Ovary (tissue), 9 donors: ENCODE measurements around the gene ETV3L. TPM values are rescaled to one million over a fixed set of nuclear protein-coding genes. Genes with fewer than 3 reads are reported as not detected.

Experiments
- DNase-seq, 5 donors: peaks; one replicate each; pipeline ENCODE4 v3.0.0-alpha.2; 2019 to 2020
- H3K27ac ChIP-seq, 2 donors: fragments of 200-600 bp; one replicate each; pipeline versions ENCODE4 v1.5.1 to v1.8.0; 2019 to 2022
- H3K27me3 ChIP-seq: fragments of 200-600 bp; one replicate; pipeline ENCODE4 v1.8.0; 2022
- H3K36me3 ChIP-seq: fragments of 200-600 bp; sonication (generic); one replicate; pipeline ENCODE4 v1.5.1; 2019
- H3K4me1 ChIP-seq: one replicate; pipeline ENCODE4 v1.8.1; 2013; ENCODE audit warnings: mild to moderate bottlenecking, moderate library complexity; ENCODE audit not compliant: insufficient read depth
- H3K4me3 ChIP-seq: fragments of 200-600 bp; sonication (generic); one replicate; pipeline ENCODE4 v1.5.1; 2017
- H3K9me3 ChIP-seq, 2 donors: fragments of 200-600 bp in 1 of 2; sonication (generic) in 1 of 2; one replicate each; pipeline versions ENCODE4 v1.5.1 to v1.8.1; 2013 to 2019; ENCODE audit warnings: mild to moderate bottlenecking in 1 of 2, moderate library complexity in 1 of 2
- EP300 ChIP-seq: sonication (generic); formaldehyde crosslinking; IDR thresholded peaks from one replicate; pipeline ENCODE4 v1.6.1; 2017; ENCODE audit warnings: antibody characterized with exemption
- POLR2A ChIP-seq: fragments of 450-650 bp; IDR thresholded peaks from one replicate; pipeline ENCODE4 v1.6.1; 2017; ENCODE audit warnings: antibody characterized with exemption, mild to moderate bottlenecking, moderate library complexity
- WGBS, 3 donors: extraction: QIAGEN DNeasy Blood & Tissue Kit in 1 of 3; methylation state at CpG; one replicate each; pipeline versions ENCODE4 v1.1.5 to v1.1.7; 2013 to 2017; 5-methylcytosine and 5-hydroxymethylcytosine counted together
- intact Hi-C, 4 donors: fragments of 100-400 bp; cut with DNase I; formaldehyde crosslinking; loops; one replicate each; pipeline versions ENCODE4 v1.11.0 to v1.15.1; 2022 to 2023
- polyA plus RNA-seq, 2 donors: library from polyadenylated mRNA; stranded (reverse); fragments of 200-250 nt in 1 of 2; fragments of 350-450 nt in 1 of 2; fragmentation: Illumina TruSeq in 1 of 2; extraction: RNeasy Lipid Tissue Mini Kit (QIAGEN cat#74804) in 1 of 2; gene quantifications; one replicate each; pipeline ENCODE4 v1.2.3, GENCODE V29; 2013 to 2014
- total RNA-seq, 7 donors: library from RNA; depleted of rRNA in 2 of 7; stranded (reverse); fragments of >200 nt in 2 of 7; fragmentation: NEBNext Ultra II Directional in 3 of 7; extraction: Animal tissue kit (Norgen Biotek cat#: 25700) in 3 of 7; gene quantifications; one replicate each; pipeline versions ENCODE4 v1.1.0 to v1.2.4, GENCODE V29; 2016 to 2023
- TF ChIP-seq, protein P1 (sequence below), 3 donors: fragments of 450-650 bp in 2 of 3; fragments of 200-600 bp in 1 of 3; IDR thresholded peaks; one replicate each; pipeline versions ENCODE4 v1.5.1 to v1.8.0; 2016 to 2022; ENCODE audit warnings: antibody characterized with exemption in 3 of 3, mild to moderate bottlenecking in 1 of 3
- donor health status: DM: no; HTN: no; CAD: no; lungs with moderate emphysema.
- donor health status: DM: no; HTN: no; CAD: no.
- donor health status: Bipolar disorder and iron deficiency.
- donor health status: DM: yes; HTN: yes; CAD: no.
- donor health status: DM: no; HTN: no; CAD: no.
- donor health status: DM: yes; HTN: yes; CAD: no.

ETV3L gene
- total and polyA plus RNA-seq, 9 donors = not detected

DNA sequence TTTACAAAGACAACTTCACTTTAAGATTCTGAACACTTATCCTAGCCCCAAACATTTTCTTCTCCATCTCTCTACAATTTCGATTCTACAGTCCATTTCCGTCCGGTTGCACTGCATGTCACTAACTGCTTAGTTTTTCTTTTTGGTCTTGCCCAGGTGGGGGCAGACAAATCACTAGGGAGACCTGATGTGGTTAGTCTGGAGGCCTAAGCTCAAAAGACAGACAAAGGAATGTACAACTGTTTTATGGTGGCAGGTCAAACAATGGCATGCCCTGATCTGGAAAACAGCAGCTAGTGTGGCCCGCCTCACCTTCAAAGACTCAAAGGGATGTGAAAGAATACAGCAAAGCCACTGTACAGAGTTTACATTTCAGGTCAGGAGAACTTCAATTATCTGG, 34.8 kb upstream of the ETV3L start:
- no peaks in the 10 kb centered on the region for H3K36me3 ChIP-seq
- no peaks in the 10 kb centered on the region for H3K27me3 ChIP-seq
- WGBS, 3 donors = 90 to 93% (median 93%) methylated on average over 4 of the region's 4 CpGs
- no peaks in the 10 kb centered on the region for H3K9me3 ChIP-seq
- no peak overlapping the region for H3K4me3 ChIP-seq
- intact Hi-C loops = no loop called here
- no peak for DNase-seq
- no peak for TF ChIP-seq EP300
- TF ChIP-seq POLR2A = no peak
- TF ChIP-seq, protein P1, sequence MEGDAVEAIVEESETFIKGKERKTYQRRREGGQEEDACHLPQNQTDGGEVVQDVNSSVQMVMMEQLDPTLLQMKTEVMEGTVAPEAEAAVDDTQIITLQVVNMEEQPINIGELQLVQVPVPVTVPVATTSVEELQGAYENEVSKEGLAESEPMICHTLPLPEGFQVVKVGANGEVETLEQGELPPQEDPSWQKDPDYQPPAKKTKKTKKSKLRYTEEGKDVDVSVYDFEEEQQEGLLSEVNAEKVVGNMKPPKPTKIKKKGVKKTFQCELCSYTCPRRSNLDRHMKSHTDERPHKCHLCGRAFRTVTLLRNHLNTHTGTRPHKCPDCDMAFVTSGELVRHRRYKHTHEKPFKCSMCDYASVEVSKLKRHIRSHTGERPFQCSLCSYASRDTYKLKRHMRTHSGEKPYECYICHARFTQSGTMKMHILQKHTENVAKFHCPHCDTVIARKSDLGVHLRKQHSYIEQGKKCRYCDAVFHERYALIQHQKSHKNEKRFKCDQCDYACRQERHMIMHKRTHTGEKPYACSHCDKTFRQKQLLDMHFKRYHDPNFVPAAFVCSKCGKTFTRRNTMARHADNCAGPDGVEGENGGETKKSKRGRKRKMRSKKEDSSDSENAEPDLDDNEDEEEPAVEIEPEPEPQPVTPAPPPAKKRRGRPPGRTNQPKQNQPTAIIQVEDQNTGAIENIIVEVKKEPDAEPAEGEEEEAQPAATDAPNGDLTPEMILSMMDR (IDR thresholded peaks at IDR 0.05) = no peak
- H3K27ac ChIP-seq = no peak overlapping the region
- H3K4me1 ChIP-seq = peaks cover 4% of the 10 kb centered on the region

GRCh38 chr1:157133426-157133825, 33.8 kb upstream of the ETV3L start:
- Histone ChIP-seq H3K27me3 (no peaks in the 10 kb centered on the region), H3K36me3 (no peaks in the 10 kb centered on the region), H3K4me3 (no peak overlapping the region), H3K27ac (no peak overlapping the region), H3K9me3 (no peaks in the 10 kb centered on the region), H3K4me1 (peaks cover 4% of the 10 kb centered on the region)
- no peak for DNase-seq
- WGBS, 3 donors = 56 to 68% (median 65%) methylated on average over 2 of the region's 2 CpGs
- TF ChIP-seq EP300 (no peak), POLR2A (no peak)
- TF ChIP-seq, protein P1 (IDR thresholded peaks at IDR 0.05) = no peak
- intact Hi-C loops = no loop called here

- 65 to 89% (median 72%) methylated on average over 2 of the region's 2 CpGs for WGBS, 3 donors
- Histone ChIP-seq H3K36me3 (no peaks in the 10 kb centered on the region), H3K27ac (no peak overlapping the region), H3K9me3 (no peaks in the 10 kb centered on the region), H3K4me1 (peaks cover 4% of the 10 kb centered on the region), H3K4me3 (no peak overlapping the region), H3K27me3 (no peaks in the 10 kb centered on the region)
- TF ChIP-seq POLR2A = no peak
- no peak for TF ChIP-seq EP300
- TF ChIP-seq, protein P1 (IDR thresholded peaks at IDR 0.05) = no peak
- no peak for DNase-seq
- intact Hi-C loops = no loop called here
Measured at GRCh38 chr1:157132616-157133167, 33.1 kb upstream of the ETV3L start.

DNA sequence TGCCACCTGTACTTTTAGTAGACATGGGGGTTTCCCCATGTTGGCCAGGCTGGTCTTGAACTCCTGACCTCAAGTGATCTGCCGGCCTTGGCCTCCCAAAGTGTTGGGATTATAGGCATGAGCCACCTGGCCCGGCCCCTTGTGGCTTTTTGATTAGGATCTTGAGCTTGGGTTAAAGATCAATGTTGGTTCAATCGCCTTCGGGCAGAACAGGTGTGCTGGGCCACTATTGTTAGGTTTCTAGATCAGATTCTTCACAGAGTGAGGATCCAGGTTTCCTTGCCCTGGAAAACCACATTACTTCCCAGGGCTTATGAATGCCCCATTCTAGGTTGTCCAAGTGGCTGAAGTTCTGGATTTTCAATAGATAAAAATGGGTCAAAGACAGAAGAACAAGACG, 32.5 kb upstream of the ETV3L start:
- intact Hi-C loops = no loop called here
- Histone ChIP-seq H3K27ac (no peak overlapping the region), H3K9me3 (no peaks in the 10 kb centered on the region), H3K27me3 (no peaks in the 10 kb centered on the region), H3K4me1 (peaks cover 2% of the 10 kb centered on the region), H3K4me3 (no peak overlapping the region), H3K36me3 (no peaks in the 10 kb centered on the region)
- 84 to 87% (median 86%) methylated on average over 5 of the region's 5 CpGs for WGBS, 3 donors
- DNase-seq = no peak
- no peak for TF ChIP-seq POLR2A
- TF ChIP-seq, protein P1 (IDR thresholded peaks at IDR 0.05) = no peak
- no peak for TF ChIP-seq EP300
